NCI-H524 (cell line): ENCODE results near the gene PLXDC1.

Source experiments
- DNase-seq, 2 experiments: peaks; one replicate each; lab custom pipeline; 2025; lab: John Stamatoyannopoulos, UW

PLXDC1 gene

DNA sequence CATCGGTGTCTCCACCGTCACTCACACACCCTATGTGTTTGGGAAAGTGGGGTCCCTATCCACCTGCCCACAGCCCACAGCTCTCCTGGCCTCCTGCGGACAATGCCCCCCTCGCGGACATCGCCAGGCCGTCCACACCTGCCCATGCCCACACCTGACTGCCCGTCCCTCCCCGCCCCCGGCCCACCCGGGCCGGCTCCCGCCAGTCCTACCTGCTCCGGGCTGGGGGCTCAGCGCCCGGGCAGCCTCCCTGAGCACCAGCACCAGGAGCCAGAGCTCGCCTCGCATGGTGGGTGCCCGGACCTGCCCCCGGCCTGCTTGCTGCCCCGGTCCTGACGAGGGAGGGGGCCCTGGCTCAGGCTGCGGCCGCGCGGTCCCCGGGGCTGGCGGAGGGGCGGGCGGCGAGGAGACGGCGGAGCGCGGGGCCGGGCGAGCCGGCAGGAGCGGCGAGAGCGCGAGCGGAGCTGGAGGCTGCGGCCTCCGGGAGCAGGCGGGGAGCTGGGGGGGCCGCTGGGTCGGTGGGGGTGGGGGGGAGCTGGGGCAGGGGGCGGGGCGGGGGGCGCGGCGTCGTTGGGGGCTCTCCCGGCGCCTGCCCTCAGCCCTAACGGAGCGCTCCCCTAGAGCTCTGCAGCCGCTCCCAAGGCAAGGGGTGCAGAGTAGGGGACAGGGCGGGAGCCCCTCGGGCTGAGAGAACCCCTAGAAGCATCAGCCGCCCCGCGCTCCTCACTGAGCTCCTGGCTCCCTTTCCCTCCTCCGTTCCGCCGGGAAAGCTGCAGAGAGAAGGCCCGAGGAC, at the start of gene PLXDC1:
Gene PLXDC1 (minus strand): TSS at position 488 of the 793 bp plus-strand sequence. CDS start 200 bp downstream, at position 288.
- DNase-seq: no peak

DNA sequence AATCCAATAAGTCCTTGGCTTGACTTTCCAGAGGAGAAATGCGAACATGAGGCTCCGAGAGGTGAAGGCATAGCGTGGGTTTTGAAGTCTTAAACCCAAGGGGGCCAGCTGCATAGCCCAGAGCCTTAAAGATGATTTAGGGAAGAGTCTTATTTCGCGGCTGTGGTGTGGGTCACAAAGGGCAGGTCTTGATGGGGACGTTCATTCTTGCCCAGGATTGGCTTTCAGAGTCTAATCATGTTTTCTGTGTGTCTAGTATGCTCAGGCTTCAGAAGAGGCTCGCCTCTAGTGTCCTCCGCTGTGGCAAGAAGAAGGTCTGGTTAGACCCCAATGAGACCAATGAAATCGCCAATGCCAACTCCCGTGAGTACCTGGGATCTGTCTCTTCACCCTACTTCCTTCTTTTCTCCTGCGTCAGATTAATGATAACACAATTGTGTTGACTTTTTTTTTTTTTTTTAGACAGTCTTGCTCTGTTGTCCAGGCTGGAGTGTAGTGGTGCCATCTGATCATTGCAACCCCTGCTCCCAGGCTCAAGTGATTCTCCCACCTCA, 49.6 kb upstream of the PLXDC1 start:
- no peak for DNase-seq

DNA sequence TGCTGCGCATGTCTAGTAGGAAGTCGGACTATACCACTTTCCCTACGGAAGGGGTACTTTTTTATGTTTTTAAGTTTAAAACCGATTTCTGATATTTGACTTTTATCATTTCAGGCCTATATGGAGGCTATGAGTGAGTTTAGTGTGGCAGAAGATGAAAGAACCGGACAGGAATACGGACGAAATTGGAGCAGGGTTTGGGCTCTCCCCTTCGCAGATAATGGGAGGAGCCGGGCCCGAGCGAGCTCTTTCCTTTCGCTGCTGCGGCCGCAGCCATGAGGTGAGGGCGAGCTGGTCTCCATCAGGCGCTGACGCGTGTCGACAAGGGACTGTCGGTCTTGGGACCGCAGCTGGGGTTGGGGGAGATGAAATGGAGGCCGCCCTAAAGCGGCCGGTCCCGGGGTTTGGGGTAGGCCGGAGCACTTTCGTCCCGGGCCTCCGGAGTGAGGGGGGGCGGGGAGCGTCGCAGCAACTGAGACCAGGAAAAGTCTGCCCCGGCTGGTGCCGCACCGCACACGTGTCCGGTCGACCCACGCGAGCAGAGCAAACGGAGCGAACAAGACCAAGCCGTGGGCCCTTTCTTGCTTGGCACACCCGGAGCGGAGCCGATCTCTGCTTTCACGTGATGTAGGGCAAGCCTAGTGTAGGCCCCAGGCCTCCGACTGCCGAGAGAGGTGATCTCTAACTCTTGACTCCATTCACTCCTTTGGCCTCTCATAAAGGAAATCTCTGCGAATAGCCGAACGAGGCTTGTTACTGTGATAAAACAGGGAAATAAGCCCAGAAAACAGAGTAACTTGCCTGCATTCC, 48.8 kb upstream of the PLXDC1 start, which contains the start of gene RPL19:
Gene RPL19 (plus strand): TSS at position 214 of the 810 bp plus-strand sequence. CDS start 62 bp downstream, at position 276.
- DNase-seq: peak; percentile 30 to 82

DNA sequence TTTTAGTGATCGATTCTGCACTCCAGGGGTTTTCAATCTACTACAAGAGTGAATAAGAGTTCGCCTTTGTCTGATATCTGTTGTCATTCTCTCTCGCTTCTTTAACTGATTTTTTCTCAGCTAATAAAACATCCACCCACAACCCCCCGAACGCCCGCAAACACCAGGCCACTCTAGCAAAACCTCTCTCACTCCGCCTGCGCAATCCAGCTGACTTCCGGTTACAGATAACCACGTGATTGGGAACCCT, 48.3 kb upstream of the PLXDC1 start:
- DNase-seq: peak; percentile 88 to 96

DNA sequence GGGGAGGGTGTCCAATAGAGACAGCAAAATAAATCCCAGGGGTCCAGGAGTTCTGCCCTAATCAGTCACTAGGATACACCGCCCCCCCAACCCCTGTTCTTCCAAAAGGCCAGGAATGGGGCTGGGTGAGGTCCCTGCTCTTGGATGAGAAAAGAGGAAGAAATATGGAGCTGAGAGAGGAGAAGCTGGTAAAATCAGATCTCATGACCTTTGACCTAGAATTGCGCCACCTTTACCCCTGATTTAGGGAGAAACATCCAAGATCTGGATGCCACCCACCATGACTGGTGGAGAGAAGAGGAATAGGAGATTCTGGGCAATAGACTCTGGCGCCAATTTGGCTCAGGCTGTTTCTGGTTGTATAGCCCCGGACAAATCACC, 46.7 kb upstream of the PLXDC1 start:
- no peak for DNase-seq

DNA sequence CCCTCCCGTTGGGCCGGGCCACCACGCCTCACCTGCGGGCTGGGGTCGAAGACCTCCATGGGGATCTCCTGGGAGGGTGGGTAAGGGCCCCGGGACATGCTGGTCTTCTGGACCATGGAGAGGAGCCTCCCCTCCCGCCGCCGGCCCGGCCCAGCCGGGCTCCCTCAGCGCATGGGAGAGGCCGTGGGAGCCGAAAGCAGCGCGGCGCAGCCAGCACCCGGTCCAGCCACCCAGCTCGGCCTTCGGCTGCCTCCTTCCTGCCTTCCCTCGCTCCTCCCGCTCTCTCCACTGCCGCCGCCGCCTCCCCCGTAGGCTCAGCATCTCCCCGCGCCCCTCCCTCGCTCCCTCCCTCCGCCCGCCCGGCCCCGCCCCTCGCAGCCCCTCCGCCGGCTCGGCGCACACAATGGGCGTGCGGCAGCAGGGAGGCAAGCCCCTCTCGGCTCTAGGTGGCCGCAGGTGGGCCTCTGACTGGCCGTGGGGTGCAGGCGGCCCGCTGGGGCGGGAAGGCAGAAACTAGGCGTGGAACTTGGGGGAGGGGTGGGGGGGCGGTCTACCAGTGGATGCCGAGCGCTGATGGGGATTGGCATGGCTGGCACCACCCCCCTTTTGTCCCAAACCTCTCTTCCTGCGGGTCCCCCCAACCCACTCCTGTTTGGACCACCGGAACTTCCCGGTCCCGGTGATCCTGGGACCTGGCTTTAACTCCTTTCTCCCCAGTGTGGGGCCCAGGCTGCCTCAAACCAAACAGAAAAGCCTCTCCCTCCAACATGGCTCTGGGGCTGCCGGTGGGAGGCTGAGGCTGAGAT, 46.1 kb upstream of the PLXDC1 start, which contains the start of gene CACNB1:
Gene CACNB1 (minus strand): TSS at position 290 of the 806 bp plus-strand sequence. CDS start 174 bp downstream, at position 116.
- DNase-seq: peak; percentile 72

DNA sequence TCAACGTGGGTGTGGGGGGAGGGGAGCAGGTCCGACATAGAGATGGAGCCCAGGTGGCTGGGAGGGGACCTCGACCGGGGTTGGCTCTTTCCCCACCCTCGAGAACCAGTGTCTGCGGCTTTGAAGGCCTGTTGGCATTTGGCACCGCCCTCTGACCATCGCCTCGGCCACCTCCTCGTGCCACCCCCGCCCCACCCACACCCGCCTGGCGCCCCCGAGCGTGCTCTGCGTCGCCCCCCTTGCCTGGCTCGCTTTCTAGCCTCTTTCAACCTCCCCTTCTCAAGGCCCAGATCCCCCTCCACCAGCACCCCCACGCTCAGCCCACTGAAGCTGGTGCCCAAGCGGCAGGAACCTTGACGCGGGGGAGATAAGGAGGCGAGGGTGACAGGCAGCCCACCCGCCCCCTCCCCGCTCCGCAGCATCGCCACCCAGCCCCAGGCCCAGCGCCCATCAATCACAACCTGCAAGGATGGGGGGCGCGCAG, 45.4 kb upstream of the PLXDC1 start:
- DNase-seq: peak in 1 of 2 experiments; percentile 54

DNA sequence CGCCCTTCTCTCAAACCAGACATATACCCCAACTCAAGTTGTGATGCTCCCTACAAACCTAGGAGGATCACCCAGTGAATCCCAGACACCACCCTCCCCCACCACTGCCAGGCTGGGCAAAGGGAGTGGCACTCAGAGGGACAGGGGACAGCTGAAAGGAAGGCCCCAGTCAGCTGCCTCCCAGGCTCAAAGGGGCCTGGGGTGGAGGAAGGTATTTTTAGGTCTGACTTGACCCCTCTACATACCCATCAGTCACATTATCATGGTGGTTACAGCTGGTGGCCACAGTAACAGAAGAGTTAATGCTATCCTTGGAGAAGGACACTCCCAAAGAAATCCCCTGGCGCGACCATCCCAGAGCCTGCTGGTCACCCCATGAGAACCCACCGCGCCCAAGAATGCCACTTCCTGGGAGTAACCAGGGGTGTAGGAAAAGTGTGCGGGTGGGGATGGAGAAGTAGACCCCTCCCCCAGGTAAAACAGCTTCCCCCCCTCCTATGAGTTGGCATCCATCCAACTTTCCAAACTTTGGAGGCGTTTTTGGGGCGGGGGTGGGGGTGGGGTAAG, 44.9 kb upstream of the PLXDC1 start:
- DNase-seq: no peak

DNA sequence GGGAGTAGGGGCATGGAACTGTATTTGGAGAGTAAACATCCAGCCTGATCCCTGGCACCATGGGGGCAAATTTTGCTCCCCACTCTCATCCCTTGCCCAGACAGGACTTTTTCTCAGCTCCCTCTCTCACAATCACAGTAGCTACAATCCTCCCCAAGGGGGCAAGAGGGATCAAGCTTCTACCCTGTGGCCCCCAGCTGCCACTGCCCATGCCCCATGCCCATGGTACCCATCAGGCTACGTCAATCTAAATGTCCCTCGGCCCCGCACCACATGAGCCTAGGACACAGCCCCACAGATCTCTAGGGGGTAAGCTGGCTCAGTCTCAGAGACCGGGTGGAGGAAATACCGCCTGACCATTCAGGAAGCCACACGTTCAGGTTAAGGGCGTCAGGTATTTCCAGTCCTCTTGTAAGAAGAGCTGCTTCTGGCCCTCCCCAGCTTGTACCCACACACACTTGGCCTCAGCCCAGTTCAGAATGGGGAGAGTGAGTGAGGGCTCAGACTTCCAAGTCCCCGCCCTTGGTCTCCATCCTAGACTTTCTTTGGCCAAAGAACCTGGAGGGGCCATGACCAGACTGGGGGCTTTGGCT, 44.2 kb upstream of the PLXDC1 start:
- DNase-seq: no peak

DNA sequence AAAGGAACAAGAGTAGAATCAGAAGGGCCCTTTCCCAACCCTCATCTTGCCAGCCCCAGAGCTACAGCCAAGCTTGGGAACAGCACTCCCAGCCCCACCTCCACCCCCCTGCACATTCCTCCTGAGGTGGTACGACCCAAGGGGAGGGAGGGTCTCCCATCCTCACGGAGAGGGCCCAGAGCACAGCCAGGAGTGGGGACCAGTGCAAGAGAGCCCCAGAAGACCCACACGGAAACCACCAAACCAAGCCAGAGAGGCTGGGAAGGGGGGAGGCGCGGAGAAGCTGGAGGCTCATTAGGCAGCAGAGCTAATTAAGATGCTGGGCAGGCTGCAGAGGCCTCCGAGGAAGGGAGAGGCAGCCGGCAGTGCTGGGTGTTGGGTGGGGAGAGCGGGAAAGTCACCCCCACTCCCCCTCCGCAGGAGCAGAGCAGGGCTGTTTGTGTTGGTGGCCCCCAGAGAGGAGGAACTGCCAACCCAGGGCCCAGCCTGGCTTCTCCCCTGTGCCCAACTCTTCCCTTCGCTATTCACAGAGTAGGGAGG, 43.6 kb upstream of the PLXDC1 start:
- no peak for DNase-seq

DNA sequence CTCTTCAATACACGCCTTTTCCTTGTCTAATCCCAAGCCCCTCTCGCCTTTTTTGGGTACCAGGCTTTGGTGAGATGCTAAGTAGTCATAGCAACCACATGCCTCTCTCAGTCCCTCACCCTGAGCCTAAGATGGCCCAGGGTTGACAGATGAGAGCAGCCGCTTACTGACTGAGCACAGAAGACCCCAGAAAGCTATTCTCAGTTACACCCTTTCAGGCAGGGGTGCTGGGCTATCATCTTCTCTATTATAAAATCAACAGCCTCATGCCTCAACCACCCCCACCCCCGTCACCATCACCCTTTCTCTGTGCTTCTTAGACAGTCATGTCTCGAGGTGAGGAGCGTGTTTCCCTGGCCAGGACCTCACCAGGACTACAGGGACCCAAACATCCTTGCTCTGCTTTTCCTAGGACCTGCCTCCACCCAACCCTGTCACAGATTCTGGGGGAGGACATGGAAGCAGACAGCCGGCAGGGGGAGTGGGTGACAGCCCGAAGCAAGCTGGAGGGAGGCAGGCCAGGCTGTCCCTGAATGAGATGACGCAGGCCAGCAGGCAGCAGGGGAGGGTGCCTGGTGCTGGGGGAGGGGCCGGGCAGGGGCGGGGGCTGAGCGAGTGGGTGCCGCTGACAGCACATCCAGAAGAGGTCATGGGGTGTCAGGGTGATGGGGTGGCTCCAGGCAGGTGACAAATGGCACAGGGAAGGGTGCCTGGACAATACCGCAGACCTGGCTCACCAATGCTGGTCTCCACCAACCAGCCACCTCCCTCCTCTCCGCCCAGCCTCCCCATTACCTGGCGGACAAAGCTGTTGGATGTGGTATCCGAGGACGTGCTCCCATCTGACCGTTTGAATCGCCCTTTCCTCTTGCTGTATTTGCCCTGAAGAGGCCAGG, 42.9 kb upstream of the PLXDC1 start:
- peak in 1 of 2 experiments; percentile 27 for DNase-seq

DNA sequence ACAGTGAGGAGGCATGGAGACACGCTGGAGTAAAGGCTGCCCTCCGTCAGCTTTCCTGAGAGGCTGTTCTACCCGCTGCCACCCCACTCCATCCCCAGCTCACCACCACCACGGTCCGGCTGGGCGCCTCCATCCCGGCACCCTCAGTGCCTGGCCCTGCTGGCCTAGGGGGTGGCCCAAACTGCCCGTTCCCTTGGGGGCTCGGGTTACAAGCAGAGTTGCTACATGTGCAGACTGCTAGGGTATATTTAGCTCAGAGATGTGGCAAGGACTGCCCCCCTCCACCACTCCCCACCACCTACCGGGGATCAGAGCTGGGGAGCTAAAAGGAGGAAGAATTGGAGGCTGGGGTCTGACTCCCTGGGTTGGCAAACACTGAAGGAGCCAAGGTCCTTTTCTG, 41.9 kb upstream of the PLXDC1 start:
- DNase-seq: no peak

DNA sequence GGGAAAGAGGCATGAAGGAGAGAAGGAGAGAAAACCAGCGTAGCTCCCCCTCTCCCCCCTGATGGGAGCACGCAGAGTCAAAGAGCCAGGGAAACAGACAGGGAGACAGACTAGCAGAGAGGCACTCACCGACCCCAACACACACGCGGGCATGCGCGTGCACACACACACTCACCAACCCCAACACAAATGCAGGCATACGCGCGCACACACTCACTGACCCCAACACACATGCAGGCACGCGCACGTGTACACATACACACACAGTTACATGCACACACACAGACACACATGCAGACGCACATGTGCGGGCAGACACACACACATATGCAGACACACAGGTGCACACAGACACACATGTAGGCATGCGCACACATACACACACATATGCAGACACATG, 41.5 kb upstream of the PLXDC1 start:
- DNase-seq: no peak

DNA sequence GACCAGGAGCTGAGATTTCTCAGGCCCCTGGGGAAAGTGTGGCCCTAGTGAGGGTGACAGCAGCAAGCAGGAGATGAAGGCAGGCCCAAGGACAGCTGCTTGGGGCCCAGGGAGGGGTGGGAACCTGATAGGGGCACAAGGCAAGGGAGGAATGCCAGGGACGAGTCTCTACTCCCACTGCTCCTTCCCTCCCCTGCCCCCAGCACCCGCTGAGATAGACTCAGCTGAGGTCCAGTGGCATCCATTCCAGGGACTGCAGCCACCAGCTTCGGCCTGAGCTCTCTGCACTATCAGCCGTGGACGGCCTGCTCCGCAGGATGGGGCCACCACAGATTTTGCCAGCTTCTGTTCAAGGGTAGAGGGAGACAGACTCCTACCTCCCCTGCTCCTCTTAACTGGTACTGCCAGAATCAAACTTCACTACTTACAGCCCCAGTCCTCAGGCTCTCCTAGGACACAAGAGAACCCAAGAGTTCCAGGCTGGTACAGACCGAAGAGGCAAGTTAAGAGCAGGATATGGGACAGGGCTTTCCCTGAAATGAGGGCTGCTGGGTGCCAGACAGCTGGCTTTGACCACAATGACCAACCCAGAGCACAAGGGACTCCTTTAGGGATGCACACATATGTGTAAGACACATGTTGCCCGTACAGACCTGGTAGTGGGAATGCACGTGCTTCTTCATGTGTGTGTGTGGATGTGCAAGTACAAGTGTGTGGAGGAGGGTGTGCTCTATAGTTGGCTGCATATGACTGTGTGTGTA, 40.5 kb upstream of the PLXDC1 start:
- DNase-seq: no peak

DNA sequence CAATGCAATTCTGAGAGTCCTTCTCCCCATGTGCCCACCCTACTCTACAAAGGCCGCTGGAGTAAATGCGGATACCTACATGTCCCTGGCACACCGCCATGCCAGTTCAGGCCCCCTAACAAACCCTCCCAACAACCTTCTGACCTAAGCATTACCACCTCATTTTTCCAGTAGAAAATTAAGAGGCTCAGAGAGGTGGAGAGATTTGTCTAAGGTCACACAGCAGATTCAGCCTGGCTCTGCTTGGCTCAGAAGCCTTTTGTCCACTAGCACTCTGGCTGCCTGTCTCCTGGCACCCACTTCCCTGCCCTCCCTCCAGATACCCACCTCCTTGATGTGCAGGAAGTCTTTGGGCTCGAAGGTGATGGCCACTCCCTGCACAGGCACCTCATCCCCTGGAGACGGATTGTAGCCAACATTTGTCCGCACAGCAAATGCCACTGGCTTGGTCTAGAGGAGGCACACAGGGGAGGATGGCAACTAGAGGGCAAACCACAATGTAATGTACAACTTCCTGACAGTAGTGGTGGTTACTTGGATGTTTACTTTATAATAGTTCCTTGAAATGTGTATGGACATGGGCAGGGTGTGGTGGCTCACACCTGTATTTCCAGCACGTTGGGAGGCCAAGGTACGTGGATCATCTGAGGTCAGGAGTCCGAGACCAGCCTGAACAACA, 35.9 kb upstream of the PLXDC1 start:
- no peak for DNase-seq

DNA sequence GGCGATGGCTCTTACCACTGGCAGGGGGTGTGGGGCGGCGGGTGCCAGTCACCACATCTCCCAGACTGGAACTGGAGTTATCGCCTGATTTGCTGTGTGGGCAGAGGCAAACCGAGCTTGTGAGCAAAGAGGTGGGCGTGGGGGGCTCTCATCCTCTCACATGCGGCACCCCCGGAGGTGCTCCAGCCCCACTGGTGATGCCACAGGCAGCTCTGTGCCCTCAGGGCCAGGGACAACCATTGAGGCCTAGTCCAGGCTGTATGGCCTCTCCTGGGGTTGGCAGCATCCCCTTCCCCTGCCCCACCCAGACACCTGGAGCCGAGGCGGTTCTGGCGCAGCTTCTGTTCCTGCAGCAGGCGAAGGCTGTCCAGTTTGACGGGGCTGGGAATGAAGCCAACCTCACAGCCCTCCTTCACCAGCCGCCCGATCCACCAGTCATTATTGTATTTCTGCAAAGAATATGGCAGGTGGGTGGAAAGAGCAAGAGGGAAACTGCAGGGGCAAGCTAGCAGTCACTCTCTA, 35.1 kb upstream of the PLXDC1 start:
- no peak for DNase-seq

DNA sequence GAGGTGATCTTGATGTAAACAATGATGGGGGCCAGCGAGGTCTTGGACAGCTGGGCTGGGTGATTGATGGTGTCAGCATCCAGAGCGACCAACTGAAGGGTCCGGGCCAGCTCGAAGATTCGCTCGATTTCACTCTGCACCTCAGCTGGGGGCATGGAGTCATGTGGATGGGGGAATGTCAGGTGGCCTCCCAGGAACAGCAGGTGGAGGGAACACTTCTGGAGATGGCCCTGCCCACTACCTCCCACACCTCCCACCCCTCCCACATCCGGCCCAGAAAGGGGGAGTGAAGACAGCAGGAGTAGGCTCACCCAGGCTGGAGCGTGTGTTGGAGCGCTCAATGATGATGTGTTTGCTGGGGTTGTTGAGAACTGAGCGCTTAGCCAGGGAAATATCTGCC, 32.3 kb upstream of the PLXDC1 start:
- no peak for DNase-seq

DNA sequence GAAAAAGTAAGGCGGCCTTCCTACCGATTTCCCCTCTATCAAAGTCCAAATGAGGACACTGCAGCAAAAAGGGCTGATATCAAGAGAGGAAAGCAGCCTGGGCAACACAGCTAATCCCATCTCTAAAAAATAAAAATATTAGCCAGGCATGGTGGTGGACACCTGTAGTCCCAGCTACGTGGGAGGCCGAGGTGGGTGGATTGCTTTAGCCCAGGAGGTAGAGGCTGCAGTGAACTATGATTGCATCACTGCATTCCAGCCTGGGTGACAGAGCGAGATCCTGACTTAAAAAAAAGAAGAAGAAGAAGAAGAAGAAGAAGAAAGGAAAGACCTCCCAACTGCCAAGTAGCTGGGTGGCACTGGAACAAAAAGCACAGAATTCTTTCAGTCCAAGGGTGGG, 31.6 kb upstream of the PLXDC1 start:
- no peak for DNase-seq
